NCI-H82 treated with DMSO at 0.1 percent for 48 hours (cell line): ENCODE data around the gene ANXA6.
A peak's percentile ranks its signal among the peaks of the same experiment; 100 is the strongest.

Source experiments
- DNase-seq: peaks from one replicate; lab custom pipeline; 2025; ENCODE audit not compliant: unreplicated experiment; lab: John Stamatoyannopoulos, UW

The ANXA6 gene

DNA sequence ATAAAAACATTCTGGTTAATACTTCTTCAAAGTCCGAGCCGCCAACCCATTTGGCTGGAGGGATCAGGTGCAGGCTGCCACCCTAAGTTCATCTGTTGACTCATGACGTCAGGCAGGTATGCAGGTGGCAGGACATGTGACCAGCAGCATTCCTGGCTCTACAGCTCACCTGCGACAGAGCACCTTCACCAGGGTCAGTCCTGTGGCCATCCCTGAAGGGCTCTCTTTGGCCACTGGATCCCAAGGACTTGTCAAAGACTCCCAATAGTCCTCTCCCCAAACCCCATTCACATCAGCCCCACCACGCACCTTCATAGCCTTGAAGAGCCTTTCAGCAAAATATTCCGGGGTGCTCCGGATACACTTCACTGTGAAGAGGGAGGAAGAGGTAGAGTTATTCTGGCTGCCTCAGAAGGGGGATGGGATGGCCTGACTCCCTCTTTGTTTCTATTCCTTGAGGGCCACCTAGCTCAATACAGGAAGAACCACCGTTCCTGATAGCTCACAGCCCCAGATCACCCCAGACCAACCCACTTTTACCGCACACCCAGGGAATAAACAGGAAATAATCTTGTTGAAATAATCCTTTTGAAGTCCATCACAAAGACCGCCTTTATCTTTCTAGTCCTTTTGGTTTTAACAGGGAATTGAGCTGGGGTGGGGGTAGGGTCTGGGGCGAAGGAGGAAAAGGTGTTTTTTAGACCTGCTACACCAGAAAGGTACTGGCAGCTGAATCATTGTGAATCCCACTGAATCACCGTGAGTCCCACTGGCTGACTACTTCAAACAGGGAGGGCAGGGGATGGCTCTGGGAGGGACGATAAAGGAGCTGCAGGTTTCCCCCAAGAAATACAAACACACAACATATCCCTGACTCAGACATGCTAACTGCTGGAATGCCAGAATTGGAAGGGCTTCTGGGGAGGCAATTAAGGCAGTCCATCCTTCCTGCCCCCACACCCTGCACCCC lies 26.4 kb downstream of the ANXA6 start:
- no peak for DNase-seq

DNA sequence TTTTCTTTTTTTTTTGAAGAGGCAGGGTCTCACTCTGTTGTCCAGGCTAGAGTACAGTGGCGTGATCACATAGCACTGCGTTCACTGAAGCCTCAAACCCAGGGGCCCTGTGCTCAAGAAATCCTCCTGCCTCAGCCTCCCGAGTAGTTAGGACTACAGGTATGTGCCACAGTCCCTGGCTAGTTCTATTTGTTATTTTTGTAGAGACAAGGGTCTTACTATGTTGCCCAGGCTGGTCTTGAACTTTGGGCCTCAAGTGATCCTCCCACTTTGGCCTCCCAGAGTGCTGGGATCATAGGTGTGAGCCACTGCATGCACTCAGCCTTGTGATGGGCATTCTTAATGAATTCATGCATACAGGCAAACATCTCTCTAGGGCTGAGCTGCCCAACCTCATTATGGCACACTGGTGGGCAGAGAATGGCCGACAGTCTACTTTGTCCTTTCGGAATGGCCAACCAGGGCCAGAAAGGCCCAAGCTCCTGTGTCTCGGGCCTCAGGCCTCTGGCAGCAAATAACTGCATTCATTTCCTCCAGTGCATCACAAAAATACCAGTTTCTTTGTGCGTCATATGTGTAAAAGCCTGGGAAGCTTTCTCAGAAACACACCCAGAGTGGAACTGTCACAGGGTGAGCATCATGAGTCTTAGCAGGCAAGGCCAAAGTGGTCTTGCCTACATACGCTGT lies 27.2 kb downstream of the ANXA6 start:
- no peak for DNase-seq

DNA sequence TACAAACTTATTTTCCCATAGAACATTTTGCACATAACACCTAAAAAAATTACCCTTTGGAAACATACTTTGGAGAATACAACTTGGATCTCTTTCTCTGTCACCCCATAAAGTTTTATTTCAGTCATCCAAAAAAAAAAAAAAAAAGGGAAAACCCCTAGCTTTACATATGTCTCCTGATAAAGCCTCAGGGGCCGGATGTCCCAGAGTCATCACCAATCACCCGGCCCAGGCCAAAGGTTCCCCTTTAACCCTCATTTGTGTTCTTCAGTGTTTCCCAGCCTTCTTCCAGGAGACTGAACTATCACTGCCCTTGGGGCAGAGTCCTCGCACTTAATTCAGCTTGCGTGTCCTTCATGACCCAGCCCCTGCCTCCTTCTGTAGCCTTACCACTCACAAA lies 28.8 kb downstream of the ANXA6 start:
- DNase-seq, result no peak

DNA sequence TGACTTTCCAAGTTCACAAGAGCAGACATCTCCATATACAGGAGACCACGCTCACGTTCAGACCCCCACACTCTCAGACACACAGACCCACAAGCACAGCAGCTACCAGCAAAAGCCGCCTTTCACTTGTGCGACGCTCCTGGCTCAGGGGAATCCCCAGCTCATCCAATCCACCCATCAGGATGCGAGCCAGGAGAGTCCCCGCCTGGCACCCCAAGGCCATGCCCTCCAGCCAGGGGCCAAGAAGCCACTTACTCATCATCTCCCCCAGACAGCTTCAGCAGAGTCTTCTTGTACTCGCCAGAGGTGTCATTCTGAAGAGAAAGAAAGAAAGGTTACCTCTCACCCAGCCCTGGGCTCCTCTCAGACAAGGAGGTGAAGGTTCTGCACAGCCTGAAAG lies 29.7 kb downstream of the ANXA6 start:
- no peak for DNase-seq

DNA sequence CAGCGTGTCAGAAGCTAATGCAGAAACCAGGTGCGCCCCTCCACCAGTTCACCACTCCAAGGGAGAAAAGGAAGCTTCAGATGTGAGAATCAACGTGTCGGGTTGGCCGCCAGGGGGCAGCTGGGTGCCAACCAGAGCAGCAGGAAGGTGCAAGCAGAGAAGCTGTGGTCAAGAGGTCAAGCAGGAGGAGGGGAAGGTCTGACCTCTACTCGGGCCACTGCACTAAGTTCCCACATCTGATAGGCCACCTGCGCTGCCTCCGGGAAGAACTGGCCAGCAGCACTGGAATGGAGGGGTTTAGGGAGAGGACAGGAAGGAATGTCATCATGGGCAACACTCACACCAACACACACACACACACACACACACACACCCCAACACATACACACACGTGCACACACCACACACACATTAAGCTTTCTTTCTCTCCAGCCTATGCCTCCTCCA lies 31.4 kb downstream of the ANXA6 start:
- peak; percentile 2 for DNase-seq

DNA sequence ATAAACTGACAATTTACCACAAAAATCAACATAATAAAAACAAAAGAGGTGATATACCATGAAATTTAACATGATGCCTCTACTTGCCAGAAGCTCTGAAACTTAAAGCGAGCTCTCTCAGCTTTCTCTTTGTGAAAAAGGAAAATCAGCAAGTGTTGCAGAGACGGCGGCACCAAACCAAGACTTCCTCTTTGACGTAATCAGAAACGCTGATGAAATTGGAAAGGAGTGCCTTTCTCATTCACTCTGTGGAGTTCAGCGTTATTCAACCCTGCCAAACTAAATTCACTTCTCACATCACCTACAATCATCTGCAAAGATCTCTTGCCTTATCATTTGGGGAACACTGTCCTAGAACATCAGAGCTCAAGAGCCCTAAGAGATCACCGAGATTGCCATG lies 32.2 kb downstream of the ANXA6 start:
- DNase-seq, result no peak

DNA sequence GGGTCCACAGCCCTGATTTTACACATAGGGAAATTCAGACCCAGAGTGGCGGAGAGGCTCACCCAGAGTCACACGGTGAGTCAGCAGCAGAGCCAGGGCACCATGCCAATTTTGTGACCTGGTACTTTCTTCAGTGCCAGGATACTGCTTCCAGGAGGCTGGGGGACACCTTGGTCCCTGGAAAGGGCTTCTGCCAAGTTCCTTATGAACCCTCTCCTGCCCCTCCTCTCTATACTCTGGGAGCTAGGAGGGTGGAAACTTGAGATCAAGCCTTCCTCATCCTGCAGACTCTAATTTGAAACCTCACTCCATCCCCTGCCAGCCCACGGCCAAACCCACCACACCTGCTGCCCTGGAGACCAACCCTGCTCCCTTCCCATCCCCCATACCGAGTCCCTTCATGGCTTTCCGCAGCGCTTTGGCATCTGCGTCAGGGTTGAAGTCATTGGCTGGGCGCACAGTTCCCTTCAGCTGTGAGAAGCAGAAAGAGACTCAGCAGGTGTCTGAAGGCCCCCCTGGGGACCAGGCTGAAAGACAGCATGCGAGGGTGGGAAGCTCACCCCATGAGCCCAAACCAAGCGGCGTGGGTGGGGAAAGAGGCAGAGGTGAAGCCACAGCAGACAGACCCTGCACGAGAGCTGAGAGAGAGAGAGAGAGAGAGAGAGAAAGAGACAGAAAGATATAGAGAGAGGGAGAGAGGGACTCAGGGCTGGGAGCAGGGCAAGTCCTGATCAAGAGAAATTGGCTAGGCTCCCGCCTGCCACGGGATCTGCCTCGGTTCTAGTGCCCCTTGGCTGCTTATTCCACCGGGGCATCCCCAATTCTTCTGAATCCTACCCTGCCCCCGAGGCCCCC lies 33.5 kb downstream of the ANXA6 start:
- no peak for DNase-seq

DNA sequence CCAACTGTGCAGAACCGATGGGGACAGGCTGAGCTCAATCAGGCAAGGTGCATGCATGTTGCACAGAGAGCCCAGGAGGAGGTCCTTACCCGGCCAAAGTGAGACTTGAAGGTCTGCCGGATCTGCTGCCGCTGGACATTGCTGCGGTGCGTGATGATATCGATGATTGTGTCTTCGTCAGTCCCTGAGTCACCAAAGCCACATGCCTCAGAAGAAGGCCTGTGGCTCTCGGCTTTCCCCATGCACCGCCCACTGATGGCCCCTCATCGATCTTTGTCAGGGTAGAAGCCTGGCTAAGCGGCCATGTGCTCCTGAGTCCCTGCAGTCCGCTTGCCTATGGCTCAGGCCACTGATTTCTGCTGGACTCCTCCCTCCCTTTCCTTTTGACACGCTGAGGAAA lies 34.8 kb downstream of the ANXA6 start:
- DNase-seq, result no peak

DNA sequence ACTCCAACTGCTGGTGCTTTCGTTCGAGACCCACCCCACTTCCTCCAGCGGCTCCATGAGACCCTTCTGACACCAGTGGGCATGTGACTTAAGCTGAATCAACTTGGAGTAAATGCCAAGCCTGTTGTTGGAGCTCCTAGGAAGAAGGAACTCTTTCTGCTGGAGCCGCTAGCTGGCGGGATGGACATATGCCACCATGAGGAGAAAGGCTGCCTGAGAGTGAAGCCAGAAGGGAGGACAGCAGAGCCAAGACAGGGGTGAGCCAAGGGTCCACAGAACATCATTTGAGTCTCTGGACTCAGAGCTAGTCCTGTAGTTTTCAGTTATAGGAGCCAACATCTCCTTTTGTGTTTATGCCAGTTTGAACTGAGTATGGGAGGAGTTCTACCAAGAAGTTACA lies 35.9 kb downstream of the ANXA6 start:
- no peak for DNase-seq

DNA sequence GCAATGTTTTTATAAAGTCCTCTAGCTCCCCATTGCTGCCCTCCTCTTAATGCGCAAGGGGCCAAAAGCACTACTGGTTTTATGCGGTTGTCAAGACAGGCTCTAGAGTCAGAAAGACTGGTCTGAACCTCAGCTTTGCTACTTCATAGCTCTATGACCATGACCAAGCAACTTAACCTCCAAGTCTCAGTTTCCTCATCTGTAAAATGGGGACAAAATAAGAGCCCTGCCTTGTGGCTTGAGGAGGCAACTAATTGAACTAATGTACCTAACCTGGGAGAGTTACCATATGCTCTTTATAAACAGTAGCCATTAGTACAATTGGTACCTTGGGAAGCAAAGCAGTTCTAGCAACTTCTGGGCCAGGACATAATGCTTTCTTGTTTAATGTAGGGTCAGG lies 36.5 kb downstream of the ANXA6 start:
- no peak for DNase-seq

DNA sequence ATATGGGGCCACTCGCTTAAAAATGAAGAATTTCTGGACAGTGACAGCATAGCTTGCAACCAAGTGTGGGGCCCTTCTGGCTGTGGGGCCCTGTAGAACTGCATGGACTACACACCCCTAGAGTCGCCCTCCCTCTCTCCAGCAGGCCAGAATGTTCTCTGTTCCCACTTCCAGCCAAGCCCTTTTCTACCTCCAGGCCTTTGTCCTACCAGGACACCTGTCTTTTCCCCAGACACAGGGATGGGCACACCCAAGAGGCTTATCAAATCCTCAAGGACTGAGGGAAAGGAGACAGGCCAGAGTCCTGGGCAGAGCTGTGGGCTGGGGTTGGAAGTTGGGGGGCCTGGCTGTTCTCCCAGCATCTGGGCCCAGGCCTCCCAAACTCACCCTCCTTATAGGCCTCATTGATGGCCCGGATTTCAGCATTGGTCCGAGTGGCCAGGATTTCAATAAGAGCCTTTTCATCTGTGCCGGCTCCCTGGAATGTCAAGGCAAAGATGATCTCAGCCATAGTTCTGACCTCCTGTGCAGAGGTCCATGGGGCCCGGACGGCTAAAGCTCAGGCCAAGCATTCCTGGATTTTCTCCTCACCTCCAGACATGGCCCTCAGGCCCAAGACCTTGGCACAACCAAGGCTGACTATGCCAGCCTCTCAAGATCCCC lies 38.5 kb downstream of the ANXA6 start:
- no peak for DNase-seq

DNA sequence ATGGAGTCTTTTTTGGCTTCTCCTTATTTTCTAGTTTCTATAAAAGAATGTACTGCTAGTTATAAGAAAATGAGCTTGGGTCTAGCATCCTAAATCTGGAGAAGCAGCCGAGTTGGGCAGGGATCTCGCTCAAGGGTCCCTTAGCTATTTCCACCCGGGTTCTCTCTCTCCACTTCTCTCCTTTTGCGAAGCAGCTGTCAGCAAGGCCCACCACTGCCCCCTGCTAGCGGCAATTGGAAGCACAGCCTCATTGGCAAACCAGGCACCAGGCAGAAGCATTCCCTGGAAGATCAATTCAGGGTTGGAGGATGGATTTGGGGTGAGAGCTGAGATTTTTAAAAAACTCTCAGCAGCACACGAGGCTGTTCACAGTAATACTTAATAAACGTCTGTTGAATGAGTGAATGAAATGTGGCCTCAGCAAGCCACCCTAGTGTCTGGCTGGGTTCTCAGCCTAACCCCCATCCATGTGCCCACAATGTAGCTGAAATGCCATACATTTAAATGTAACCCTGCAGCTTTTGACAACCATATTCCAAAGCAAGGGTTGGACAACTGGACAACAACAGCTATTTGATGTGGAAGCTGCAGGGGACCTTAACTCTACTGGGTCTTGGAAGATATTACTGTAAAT lies 42.2 kb downstream of the ANXA6 start:
- peak; percentile 10 for DNase-seq

DNA sequence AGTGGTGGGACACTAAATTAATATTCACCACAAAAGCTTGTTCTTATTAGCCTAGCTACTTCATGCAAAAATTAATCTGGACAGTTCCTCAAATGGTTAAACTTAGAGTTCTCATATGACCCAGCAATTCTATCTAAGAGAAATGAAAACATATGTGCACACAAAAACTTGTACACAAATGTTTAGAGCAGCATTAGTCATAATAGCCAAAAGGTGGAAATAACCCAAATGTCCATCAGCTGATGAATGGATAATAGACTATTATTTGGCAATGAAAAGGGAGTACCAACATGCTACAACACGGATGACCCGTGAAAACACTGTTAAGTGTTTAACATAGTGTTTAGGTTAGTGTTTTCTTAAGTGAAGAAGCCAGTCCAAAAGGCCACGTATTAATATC lies 43.9 kb downstream of the ANXA6 start:
- no peak for DNase-seq

DNA sequence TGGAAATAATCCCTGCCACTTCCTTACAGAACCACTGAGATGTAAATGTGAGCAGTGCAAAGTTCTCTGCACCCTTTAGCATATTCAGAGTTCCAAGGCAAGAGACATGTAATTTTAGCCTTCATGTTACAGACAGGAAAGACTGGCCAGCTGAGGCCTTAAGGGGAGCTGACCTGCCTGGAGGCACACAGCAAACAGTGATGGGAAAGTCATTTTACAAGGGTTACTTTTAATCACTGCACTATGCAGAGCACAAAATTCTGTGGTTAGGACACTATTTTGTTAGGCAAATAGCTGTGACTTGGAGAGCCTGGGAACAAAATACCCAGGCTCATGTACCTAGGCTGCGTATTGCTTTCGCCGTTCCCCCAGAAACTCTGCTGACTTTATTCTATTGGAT lies 46.6 kb downstream of the ANXA6 start:
- DNase-seq, result no peak

DNA sequence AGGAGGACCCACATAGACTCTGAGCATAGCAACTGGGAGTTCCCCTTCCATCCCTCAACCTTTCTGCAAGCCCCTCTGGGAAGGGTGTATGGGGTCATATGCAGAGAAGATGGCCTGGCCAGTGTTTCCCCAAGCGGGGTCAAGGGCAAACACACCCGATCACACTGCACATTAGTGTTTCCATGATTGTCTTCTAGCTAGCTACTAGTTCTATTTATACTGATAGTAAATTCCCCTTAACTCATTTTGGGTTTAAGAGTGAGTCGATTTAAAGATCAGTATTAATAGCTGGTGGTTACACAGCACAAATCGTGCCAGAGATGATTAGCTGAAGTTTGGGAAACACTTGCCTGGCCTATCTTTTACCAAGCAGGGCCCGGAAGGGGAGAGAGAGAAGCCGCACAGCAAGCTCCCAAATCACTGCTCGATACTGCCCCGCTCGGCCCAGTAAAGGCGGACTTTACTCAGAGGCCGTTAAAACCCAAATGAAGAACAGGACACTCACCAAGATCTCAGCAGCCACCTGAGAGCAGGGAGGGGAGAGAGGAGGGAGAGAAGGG lies 47.4 kb downstream of the ANXA6 start:
- DNase-seq, result no peak

DNA sequence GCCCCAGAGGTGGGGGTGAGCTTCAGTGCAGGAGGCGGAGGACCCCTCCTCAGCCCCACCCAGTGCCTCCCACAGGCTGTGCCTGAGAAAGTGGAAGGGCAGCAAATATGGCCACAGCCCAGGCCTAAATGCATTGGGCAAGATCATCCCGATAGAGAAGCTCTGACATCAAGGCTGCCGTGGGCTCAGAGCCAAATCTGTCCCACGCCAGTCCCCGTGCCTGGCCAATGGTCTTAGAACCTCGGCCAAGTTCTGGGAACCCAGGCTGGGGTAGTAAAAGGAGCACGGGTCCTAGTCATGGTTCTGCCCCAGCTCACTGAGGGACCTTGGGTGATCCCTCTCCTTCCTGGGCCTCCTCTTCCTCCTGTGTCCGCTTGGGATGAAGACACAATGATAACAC lies 49.0 kb downstream of the ANXA6 start:
- no peak for DNase-seq

DNA sequence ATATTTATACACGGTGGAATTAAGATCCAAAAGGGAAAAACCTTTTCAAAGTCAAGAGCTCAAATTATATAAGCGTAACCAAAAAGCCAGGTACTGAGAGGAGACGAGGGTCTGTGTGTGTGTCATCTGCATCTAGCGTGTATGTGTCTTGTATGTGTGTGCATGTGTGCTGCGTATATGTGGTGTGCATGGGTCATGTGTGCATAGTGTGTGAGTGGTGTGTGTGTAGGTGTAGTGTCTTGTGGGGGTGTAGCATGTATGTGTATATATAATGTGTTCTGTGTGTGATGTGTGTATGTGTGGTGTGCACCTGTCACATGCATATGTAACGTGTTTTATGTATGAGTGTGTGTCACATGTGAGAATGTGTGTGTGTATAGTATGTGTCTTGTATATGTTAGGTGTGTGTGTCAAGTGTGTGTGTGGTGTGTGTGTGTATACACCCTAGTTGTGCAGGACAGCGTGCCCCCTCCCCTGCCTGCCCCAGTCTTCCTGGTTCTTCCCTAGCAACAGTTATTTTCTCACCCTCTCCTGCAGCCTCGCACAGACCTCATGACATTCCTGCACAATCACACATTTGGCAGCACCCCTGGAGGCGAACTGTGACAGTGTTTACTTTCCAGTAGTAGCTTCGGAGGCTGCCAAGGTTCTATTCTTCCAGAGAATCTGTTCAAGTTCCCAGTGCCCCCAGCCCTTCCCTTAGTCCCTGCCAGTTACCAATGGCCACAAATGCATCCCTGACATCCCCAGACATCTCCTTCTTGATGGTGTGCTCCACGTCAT lies 49.6 kb downstream of the ANXA6 start:
- DNase-seq, result no peak

DNA sequence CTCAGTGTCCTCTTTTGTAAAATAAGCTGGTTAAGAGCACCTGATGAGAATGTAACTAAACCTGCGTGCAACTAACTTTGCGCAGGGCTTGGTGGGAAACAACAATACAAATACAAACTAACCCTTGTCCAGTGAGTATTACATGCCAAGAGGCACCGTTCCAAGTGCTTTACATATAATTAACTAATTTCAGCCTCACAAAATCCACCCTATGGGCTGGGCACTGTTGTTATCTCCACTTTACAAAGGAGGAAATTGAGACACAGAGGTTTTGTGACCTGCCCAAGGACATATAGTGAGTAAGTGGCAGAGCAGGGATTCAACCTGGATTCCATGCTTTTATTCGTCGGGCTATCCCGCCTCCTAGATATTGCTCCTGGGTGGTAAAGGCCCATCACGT lies 50.5 kb downstream of the ANXA6 start:
- no peak for DNase-seq

DNA sequence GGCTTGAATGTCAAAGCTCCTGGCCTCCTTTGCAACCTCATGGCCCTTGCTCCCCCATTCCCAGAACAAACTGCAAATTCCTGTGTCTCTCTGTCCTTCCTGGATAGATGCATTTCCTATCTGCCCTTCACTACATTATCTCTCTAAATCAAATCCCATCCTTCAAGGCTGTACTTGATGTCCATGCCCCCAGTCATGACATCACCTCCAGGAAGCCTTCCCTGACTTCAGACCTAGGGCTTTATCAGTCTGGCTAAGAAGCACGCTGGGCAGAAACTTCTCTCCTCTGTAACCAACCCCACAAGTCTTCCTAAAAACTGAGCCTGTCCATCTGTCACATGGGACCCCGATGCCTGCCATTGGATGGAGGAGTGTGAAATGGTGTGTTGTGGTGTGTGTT lies 51.1 kb downstream of the ANXA6 start:
- no peak for DNase-seq
